Mucosa of descending colon (tissue), 3 donors: Measurements from ENCODE around the gene CERS6. TPM values are rescaled to one million over a fixed set of nuclear protein-coding genes. Genes with fewer than 3 reads are reported as not detected.

Experiments
- ATAC-seq: fragments of 200-7000 bp; cut with Tn5 transposase; one replicate; pipeline ENCODE4 v1.9.1; 2020; ENCODE audit warnings: mild to moderate bottlenecking, moderate library complexity
- DNase-seq, 3 donors: peaks; one replicate each; pipeline ENCODE4 v3.0.0-alpha.2; 2020
- H3K36me3 ChIP-seq: fragments of 200-600 bp; one replicate; pipeline ENCODE4 v1.8.0; 2021; ENCODE audit warnings: low read depth, mild to moderate bottlenecking
- H3K4me1 ChIP-seq: fragments of 200-600 bp; one replicate; pipeline ENCODE4 v1.8.0; 2021; ENCODE audit warnings: low read depth, mild to moderate bottlenecking
- H3K4me3 ChIP-seq: fragments of 200-600 bp; one replicate; pipeline ENCODE4 v1.8.0; 2021; ENCODE audit warnings: mild to moderate bottlenecking
- H3K9me3 ChIP-seq: fragments of 200-600 bp; one replicate; pipeline ENCODE4 v1.8.0; 2021; ENCODE audit warnings: mild to moderate bottlenecking
- CTCF ChIP-seq: fragments of 200-600 bp; IDR thresholded peaks from one replicate; pipeline ENCODE4 v1.8.0; 2022; ENCODE audit warnings: antibody characterized with exemption, mild to moderate bottlenecking
- intact Hi-C, 2 donors: fragments of 100-400 bp; cut with DNase I in 1 of 2; cut with micrococcal nuclease in 1 of 2; formaldehyde crosslinking; loops; one replicate each; pipeline versions ENCODE4 v1.11.0 to v1.11.1; 2022; cut with DNase I, micrococcal nuclease
- total RNA-seq, 3 donors: library from RNA; stranded (reverse); fragmentation: NEBNext Ultra II Directional in 2 of 3; extraction: Animal tissue kit (Norgen Biotek cat#: 25700) in 2 of 3; gene quantifications; one replicate each; pipeline versions ENCODE4 v1.2.1 to v1.2.4, GENCODE V29; 2021 to 2023
- donor health status: DM: no; HTN: no; CAD: no; lungs with moderate emphysema.
- donor health status: DM: no; HTN: no; CAD: no.
- donor health status: DM: no; HTN: yes; CAD: no.

CERS6 gene
- total RNA-seq, 3 donors from 2014 or later = 27.4 to 67.2 (median 65.0) TPM

GRCh38 chr2:168602379-168602778 lies 146.3 kb downstream of the CERS6 start:
- ATAC-seq = no peak

GRCh38 chr2:168602846-168603401 lies 146.9 kb downstream of the CERS6 start:
- Histone ChIP-seq H3K4me1 (peaks cover 7% of the 10 kb centered on the region), H3K9me3 (peaks cover 14% of the 10 kb centered on the region), H3K4me3 (no peak overlapping the region), H3K36me3 (no peaks in the 10 kb centered on the region)
- DNase-seq (no peak), ATAC-seq (no peak)
- no peak for TF ChIP-seq CTCF
- intact Hi-C loops = no loop called here

More at GRCh38 chr2:168602379-168602778, 146.3 kb downstream of the CERS6 start:
- H3K36me3 ChIP-seq = no peaks in the 10 kb centered on the region
- DNase-seq = no peak
- no peak overlapping the region for H3K4me3 ChIP-seq
- no peak for TF ChIP-seq CTCF
- H3K9me3 ChIP-seq = peaks cover 14% of the 10 kb centered on the region
- intact Hi-C loops = no loop called here
- peaks cover 7% of the 10 kb centered on the region for H3K4me1 ChIP-seq

GRCh38 chr2:168603439-168603961 lies 147.4 kb downstream of the CERS6 start:
- peaks cover 7% of the 10 kb centered on the region for H3K4me1 ChIP-seq
- no peaks in the 10 kb centered on the region for H3K36me3 ChIP-seq
- TF ChIP-seq CTCF = no peak
- intact Hi-C loops = no loop called here
- no peak overlapping the region for H3K4me3 ChIP-seq
- DNase-seq = no peak
- ATAC-seq = no peak
- H3K9me3 ChIP-seq = peaks cover 14% of the 10 kb centered on the region

- intact Hi-C loops = no loop called here
- peaks cover 7% of the 10 kb centered on the region for H3K4me1 ChIP-seq
- DNase-seq (no peak), ATAC-seq (no peak)
- H3K36me3 ChIP-seq = no peaks in the 10 kb centered on the region
- H3K9me3 ChIP-seq = peaks cover 14% of the 10 kb centered on the region
- no peak for TF ChIP-seq CTCF
- H3K4me3 ChIP-seq = no peak overlapping the region
Measured at GRCh38 chr2:168604252-168604651, 148.2 kb downstream of the CERS6 start.

GRCh38 chr2:168607992-168608391 lies 151.9 kb downstream of the CERS6 start:
- H3K36me3 ChIP-seq = no peaks in the 10 kb centered on the region
- DNase-seq = no peak
- ATAC-seq = no peak
- no peak for TF ChIP-seq CTCF
- peaks cover 14% of the 10 kb centered on the region for H3K9me3 ChIP-seq
- H3K4me1 ChIP-seq = peaks cover 16% of the 10 kb centered on the region
- H3K4me3 ChIP-seq = no peak overlapping the region
- intact Hi-C loops = no loop called here
